ENCODE results near the gene CLHC1.

Gene CLHC1

DNA sequence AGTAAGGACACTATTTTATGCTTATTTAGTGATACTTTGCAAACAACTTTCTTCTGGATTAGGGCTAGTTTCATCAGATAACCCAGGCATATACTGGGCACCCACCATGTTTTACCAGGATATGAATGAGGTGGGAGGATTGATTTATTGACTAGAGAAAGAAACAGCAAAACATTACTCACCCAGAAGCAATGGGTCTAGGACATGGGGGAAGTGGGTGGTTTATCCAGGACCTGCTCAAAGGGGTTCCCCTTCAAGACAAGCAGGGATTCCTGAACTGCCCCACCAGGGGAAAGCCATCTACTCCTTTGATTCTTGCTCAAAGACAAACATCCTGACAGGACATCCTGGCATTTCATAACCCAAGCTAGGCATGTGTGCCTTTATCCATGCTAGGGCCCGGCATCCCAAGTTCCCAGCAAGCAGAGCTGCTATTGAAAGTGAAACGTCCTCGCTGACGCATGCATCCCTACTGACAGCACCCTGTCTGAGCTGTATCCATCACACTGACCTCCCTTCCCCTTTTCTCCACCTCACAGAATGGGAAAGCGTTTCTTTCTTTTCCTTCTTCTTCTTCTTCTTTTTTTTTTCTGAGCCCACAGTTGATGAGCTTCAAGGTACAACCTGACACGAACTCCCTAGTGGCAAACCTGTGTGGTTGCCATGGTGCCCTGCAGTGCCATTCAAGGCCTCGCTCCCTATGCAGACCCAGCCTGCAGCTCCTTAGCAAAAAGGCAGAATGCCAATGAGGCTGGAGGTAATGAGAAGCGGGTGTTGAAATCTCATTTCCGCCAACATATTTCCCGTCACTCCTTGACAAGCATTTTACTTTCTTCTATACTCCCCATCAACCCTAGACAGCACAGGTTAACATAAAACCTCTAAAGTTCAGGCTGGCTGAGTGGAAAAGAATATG lies 70.5 kb downstream of the CLHC1 start:
- H3K4me3 Mint-ChIP-seq: no peak overlapping the region
- no peaks in the 10 kb centered on the region for H3K9me3 Mint-ChIP-seq

DNA sequence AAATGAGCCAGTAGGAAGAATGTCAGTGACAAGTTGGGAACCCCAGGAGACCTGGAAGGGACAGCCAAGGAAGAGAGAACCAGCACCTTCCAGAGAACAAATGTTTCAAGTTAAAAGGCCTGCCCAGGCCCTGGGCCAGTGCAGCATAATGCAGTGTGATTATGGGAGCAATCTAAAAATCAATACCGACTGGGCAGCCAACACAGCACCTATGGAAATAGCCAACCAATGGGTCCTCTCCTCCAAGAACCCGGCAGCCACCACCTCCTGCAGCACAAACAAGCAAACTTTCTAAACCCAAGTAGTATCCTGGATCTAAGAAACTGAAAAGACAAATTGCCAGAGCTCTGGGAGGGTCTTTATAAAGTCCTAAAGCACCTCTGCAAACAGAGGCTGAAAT lies 71.7 kb downstream of the CLHC1 start:
- Mint-ChIP-seq H3K4me3 (no peak overlapping the region), H3K9me3 (no peaks in the 10 kb centered on the region), H3K27ac (peak overlapping the region in 1 of 3 experiments; percentile 6), H3K36me3 (ENCODE audit: low read depth) (no peaks in the 10 kb centered on the region), H3K4me1 (peaks cover 79% of the 10 kb centered on the region), H3K27me3 (ENCODE audit: low read depth) (no peaks in the 10 kb centered on the region)
- TF ChIP-seq, protein P1, sequence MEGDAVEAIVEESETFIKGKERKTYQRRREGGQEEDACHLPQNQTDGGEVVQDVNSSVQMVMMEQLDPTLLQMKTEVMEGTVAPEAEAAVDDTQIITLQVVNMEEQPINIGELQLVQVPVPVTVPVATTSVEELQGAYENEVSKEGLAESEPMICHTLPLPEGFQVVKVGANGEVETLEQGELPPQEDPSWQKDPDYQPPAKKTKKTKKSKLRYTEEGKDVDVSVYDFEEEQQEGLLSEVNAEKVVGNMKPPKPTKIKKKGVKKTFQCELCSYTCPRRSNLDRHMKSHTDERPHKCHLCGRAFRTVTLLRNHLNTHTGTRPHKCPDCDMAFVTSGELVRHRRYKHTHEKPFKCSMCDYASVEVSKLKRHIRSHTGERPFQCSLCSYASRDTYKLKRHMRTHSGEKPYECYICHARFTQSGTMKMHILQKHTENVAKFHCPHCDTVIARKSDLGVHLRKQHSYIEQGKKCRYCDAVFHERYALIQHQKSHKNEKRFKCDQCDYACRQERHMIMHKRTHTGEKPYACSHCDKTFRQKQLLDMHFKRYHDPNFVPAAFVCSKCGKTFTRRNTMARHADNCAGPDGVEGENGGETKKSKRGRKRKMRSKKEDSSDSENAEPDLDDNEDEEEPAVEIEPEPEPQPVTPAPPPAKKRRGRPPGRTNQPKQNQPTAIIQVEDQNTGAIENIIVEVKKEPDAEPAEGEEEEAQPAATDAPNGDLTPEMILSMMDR (IDR thresholded peaks at IDR 0.05; ENCODE audit: unreplicated experiment in 3 of 3): no peak

More for the DNA sequence above, 70.5 kb downstream of the CLHC1 start:
- peak overlapping the region; percentile 58 to 92 (median 64) for H3K27ac Mint-ChIP-seq
- no peaks in the 10 kb centered on the region for H3K27me3 Mint-ChIP-seq (ENCODE audit: low read depth)
- H3K4me1 Mint-ChIP-seq: peaks cover 79% of the 10 kb centered on the region
- no peaks in the 10 kb centered on the region for H3K36me3 Mint-ChIP-seq (ENCODE audit: low read depth)
- TF ChIP-seq, protein P1 (IDR thresholded peaks at IDR 0.05; ENCODE audit: unreplicated experiment in 3 of 3): no peak

DNA sequence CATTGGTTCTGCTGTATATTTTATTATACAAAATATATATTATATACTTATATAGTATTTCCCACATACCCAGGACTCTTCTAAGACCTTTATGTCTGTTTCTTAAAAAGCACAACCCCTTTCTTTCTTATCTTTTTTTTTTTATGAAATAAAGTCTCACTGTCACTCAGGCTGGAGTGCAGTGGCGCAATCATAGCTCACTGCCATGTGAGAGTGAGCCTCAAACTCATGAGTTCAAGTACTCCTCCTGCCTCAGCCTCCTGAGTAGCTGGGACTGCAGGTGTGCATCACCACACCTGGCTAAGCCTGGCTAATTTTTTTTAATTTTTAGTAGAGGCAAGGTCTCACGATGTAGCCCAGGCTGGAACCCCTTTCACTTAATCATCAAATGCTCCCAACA lies 72.3 kb downstream of the CLHC1 start:
- H3K27ac Mint-ChIP-seq: no peak overlapping the region
- H3K4me3 Mint-ChIP-seq: no peak overlapping the region
- TF ChIP-seq, protein P1 (IDR thresholded peaks at IDR 0.05; ENCODE audit: unreplicated experiment in 3 of 3): no peak
- H3K27me3 Mint-ChIP-seq (ENCODE audit: low read depth): no peaks in the 10 kb centered on the region
- peaks cover 79% of the 10 kb centered on the region for H3K4me1 Mint-ChIP-seq
- no peaks in the 10 kb centered on the region for H3K9me3 Mint-ChIP-seq
- no peaks in the 10 kb centered on the region for H3K36me3 Mint-ChIP-seq (ENCODE audit: low read depth)

DNA sequence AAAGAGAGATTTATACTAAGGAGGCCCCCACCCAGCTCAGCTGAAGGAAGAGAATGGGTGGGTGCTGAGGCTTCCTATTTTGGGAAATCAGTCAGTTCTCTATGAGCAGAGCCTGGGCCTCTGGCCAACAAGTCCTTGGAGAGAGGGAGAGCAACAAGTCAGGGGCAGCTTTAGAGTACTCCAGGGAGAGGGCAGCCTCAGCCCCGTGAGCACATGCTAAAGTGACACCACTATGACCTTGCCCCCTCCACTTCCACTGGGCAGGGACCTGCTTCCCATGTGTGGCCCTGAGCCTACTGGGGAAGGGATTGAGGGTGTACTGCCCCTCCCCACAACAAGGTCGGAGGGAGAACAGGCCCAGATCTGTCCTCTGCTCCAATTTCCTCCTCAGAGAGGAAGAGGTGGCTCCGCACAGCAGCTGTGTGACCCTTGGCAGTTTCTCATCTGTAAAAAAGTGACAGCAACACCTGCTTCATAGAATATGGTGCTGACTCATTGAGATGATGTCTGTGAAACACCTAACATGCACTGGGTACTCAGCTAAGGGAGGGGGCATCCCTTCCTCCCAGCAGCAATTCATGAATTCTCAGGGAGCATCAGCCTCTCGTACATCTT lies 72.9 kb downstream of the CLHC1 start:
- no peak overlapping the region for H3K4me3 Mint-ChIP-seq
- H3K27ac Mint-ChIP-seq: no peak overlapping the region
- no peaks in the 10 kb centered on the region for H3K9me3 Mint-ChIP-seq
- H3K27me3 Mint-ChIP-seq (ENCODE audit: low read depth): no peaks in the 10 kb centered on the region
- no peaks in the 10 kb centered on the region for H3K36me3 Mint-ChIP-seq (ENCODE audit: low read depth)
- peaks cover 76% of the 10 kb centered on the region for H3K4me1 Mint-ChIP-seq
- TF ChIP-seq, protein P1 (IDR thresholded peaks at IDR 0.05; ENCODE audit: unreplicated experiment in 3 of 3): no peak

DNA sequence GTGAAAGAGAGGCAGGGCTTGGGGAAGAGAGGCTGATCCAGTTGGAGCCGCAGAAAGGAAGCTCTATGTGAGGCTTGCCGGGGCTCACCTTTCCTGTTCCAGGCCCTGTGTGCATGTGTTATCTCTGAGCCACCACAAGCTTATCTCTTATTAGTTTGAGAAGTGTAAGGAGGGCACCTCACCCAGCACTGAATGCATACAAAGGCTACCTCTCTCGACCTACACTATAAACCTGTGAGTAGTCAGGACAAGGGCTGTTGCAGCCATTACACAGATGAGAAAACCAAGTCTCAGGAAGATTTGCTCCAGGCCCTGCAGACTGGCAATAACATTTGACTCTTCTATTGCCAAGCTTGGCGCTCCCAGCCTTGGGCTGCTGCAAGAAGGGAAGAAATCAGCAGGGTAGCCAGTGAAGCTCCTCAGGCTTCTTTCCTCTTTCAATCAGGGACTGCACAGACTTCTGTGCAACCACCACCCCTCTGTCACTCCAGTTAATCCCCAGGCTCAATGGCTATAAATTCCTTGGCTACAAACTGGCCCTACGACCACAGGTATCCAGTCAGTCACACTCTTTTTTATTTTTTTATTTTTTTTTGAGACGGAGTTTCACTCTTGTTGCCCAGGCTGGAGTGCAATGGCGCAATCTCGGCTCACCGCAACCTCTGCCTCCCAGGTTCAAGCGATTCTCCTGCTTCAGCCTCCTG lies 73.8 kb downstream of the CLHC1 start:
- Mint-ChIP-seq H3K27me3 (ENCODE audit: low read depth) (peaks cover 5% of the 10 kb centered on the region), H3K9me3 (no peaks in the 10 kb centered on the region), H3K4me3 (no peak overlapping the region), H3K4me1 (peaks cover 75% of the 10 kb centered on the region), H3K36me3 (ENCODE audit: low read depth) (no peaks in the 10 kb centered on the region), H3K27ac (peak overlapping the region in 1 of 3 experiments; percentile 25)
- TF ChIP-seq, protein P1 (IDR thresholded peaks at IDR 0.05; ENCODE audit: unreplicated experiment in 3 of 3): no peak
